Stimulated activated CD4-positive, alpha-beta T cell treated with anti-CD3 and anti-CD28 coated beads, Interleukin-4, amount 100 ng/mL, for 4 hours (primary cell): ENCODE measurements around the gene SLC8A2.
"Not testable (repeated sequence)": the region's sequence is repeated elsewhere in the genome, so short reads cannot be mapped to it uniquely, and the experiment has no call there.

Experiments
- DNase-seq, 2 experiments: peaks; one replicate each; pipeline ENCODE4 v3.0.0-alpha.2; 2020

Gene SLC8A2

DNA sequence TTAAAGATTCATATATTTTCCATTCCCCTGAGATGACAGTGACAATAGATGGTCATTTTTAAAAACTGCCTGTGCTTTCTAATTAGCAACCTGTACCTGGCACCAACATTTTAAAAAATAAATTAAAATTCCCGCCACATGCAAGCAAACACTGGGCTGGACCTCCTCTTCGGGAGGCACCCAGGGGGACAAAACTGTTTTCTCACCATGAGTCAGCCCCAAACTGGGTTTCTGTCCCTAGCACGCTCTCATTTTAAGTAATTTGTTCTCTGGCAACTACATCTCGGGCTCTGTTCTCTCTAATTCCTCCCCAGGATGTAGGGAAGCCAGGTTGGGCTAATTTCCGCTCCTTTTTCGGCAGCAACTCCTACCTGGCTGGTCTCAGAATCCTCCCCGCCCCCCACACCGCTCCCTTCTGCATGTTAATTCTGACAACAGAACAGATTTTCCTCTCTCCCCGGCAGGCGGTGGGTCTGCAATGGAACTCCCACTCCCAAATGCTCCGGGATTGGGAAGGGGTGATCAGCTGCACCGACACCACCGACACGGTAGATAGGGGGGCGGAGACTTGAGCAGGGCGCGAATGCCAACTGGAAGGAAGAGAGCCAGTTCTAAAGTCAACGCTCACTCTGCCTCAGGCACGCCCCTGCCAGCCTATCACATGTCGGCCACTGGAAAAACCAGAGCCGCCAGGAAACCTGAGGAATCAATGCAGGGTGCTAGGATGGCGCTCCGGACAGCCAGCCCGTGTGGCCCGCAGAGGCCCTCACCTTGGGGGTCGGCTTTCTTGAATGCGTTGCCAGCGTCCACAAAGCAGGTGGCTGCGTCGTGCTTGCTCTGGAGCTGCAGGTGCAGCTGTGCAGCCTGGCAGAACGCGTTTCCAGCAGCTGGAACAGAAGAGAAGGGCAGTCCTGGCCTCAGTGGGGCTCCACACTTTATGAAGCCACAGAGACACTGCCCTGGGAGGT lies 28.5 kb upstream of the SLC8A2 start:
- no peak for DNase-seq

DNA sequence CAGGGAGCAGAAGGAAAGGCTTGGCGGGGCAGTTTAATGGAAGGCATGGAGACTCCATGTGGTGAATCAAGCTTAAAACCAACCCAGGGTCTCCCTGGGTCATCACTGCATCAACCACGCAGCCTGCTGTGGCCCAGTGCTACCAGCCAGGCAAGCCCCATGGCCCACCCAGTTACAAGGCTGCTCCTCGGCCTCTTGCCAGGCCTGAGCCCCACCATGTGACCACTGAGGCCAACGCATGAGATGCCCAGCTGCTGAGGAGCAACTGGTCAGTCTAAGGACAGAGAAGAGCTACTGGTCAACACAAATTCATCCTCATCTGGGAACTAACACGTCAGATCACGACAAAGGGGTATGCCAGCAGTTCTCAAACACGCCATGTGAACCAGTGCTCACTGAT lies 27.7 kb upstream of the SLC8A2 start:
- no peak for DNase-seq

DNA sequence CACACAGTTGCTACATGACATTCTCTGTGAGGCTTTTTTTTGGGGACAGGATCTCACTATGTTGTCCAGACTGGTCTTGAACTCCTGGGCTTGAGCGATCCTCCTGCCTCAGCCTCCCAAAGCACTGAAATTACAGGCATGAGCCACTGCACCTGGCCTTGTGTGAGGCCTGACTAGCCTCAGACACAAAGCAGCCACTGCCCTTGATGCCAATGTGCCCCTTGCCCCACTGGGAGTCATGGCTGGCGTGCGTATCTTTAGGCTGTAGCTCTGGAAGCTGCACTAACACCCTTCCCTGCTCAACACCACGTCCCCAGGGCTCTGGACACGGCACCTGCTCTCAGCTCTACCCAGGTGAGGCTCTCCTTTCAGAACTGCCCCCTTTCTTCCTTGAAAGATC lies 26.9 kb upstream of the SLC8A2 start:
- DNase-seq: no peak

DNA sequence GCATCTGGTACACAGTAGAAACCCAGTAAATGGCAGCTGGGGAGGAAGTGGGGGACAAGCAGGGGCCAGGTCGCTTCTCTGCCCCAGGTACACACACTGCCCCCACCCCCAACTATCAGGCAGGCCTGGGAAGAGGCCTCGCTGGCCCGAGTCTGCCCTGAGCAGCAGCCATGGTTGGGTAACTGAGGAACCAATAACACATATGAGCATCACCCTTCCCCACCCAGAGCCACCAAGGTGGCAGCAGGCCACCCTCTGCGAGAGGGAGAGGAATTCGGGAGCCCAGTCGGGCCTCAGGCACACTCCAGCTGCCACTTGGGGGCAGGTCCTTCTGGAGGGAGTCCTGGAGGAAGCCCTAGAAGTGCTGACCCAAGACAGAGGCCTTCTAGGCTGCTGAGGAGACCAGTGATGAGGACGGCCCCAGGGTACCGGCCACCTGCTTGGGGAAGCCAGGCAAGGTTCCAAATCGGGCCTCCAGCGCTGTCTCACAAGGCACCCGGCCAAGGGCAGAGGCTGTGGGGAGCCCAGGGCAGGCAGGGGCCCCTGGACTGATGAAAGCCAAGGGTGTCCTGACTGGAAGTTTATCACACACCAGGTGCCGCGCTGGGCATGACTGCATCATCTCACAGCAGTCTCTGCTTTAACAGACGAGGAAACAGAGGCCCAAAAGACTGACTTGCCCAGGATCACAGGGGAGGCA lies 26.3 kb upstream of the SLC8A2 start:
- no peak for DNase-seq

DNA sequence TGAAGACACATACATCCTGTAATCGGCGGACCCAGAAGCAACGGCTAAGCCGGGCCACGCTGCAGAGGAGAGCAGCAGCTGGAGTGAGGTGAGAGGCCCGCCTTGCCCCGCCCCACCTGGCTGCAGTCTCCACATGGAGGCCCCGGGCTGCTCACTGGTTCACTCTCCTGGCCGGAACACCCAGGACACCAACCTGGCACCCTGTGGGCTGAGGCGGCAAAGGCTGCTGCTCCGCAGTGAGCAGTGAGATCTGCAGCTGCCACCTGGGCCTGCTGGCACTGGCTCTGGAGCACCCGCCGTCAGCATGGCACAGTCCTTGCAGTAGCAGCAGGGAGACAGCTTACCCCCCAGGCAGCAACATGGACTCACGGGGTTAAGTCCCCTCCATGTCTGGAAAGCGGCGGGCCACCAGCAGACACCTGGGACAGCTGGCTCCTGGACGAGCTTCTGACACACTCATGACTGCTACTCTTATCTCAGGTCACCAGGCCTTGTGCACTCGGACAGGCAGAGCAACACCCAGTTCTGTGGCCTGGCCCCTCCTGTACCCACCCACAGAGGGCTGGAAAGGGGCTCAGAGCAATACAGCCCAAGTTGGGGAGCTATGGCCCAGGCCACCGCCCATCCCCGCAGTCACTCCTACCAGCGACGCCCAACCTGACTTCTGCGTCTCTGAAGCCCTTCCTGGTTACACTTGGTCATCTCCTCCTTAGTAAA lies 25.5 kb upstream of the SLC8A2 start:
- no peak for DNase-seq

DNA sequence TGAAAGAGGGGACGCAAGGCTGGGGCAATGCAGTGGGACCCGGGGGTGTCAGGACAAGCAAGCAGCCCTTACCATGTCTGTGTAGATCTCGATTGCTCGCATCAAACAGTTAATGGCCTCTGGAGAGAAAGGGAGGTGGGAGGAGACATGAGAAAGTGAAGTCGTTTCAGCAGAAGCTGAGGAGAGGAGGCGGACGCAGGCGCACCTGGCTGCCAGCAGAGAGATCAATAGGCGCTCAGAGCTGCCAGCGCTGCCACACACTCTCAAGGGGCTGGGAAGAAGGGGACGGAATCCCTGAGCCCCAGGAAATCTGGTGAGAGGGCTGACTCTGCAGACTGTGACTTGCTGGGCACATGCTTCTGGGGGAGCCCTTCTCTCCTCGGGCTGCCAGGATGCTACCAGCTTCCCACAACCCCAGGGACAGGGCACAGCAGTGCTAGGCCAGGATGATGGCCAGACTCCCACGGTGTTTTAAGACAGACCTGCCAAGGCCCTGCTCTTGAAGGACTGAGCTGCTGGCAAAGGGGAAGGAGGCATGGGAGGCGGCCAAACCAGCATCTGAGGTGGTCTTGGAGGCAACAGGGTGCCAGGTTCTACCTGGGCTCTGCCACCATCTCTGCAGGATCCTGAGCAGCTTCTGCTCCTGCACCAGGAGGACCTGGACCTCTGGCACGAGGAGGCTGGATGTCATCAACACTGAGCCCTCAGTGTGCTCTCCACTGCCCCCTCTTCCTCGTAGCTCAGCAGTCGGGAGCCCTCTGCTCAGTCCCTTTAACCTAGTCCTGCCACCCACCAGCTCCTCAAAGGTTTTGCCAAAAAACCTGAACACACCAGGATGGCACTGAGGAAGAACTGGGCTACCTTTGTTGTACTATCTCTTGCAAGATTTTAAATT lies 24.0 kb upstream of the SLC8A2 start:
- no peak for DNase-seq

DNA sequence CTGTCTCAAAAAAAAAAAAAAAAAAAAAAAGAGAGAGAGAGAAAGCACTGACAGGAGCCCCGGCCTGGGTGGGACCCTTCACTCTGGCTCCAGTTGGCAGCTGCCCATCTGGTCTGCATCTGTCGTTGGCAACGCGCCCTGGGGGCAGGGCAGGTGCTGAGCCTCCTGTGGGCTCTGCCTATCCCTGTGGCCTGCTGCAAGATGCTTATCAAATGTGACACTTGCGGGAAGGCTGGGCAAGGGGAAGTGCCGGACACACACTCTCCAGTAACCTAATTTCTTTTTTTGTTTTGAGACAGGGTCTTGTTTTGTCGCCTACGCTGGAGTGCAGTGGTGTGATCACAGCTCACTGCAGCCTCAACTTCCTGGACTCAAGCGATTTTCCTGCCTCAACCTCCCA lies 23.0 kb upstream of the SLC8A2 start:
- DNase-seq: no peak

DNA sequence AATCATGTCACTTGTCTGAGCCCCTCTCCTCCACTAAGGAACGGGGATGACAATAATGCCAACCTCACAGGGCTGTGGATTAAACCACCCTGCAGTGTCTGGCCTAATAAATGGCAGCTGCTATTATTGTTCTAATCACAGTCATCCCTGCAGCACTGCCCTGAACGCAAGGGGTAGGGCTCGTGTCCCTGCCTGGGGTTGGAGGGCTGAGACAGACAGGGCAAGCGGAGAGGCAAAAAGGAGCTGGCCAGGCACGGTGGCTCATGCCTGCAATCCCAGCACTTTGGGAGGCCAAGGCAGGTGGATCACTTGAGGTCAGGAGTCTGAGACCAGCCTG lies 22.5 kb upstream of the SLC8A2 start:
- no peak for DNase-seq

DNA sequence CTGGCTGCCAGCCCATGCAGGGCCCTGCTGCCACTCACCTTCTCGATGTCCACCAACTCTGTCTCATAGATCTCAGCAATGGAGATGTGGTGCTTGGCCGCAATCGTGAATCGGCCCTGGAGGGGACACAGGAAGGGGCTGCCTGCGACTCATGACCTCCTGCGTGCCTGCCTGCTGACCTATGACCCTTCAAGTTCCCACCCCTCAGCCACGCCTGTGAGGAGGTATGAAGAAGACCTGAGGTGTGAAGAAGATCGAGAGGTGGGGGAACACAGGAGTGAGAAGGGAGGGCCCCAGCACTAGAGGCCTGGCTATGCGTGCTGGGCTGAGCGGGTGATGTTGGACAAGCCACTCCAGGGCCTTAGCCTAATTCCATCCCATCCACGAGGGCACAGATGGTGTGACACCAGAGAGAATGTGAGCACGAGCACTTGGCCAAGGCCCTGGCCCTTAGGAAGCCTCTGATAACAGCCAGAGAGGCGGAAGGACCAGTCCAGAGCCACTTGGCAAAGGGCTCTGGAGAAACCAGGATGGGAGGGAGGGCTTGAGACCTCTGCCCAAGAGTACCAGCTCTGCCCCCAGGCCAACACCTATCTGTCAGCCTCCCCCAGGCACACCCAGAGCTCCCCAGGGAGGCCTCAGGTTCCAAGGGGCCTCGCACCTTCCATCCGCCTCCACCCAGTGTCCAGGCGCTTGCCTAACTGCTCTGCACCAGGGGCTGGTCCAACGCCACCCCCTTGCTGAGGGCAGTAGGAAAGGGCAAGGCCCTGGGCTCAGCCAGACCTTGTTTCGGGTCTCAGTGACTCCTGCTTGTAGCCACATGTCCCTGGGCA lies 21.9 kb upstream of the SLC8A2 start:
- no peak for DNase-seq

DNA sequence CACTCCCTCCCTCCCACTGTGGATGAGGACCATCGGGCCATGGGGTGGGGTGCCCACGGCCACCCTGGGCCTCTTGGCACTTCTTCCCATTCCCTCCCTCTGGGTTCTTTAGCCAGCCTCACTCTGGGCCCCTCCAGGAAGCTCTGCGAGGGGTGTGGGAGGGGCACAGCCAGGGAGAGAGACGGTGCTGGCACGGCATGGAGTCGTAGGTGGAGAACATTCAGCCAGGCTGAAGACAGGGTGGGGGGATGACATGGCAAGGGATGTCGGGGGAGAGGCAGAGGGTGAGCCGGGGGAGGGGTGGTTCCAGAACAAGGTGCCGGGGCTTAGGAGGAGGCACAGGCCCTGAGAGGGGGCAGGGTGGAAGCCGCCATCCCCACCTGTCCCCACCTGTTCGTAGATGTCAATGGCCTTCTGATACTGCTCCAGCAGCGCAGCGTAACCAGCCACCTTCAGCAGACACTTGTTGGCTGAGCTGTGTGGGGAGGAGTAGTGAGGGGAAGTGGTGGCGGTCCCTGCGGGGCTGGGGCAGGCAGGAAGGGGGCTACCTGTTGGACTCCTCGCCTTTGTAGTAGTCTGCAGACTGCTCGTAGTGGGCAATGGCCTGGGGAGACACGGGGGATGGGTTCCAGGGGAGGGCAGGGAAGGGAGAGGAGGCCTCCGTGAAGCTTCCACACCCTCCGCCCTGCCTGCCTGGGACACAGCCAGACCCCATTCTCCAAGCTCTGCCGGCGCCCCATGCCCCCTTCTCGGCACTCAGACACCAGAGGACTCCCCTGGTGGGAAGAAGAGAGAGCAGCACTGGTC lies 21.1 kb upstream of the SLC8A2 start:
- DNase-seq: no peak

DNA sequence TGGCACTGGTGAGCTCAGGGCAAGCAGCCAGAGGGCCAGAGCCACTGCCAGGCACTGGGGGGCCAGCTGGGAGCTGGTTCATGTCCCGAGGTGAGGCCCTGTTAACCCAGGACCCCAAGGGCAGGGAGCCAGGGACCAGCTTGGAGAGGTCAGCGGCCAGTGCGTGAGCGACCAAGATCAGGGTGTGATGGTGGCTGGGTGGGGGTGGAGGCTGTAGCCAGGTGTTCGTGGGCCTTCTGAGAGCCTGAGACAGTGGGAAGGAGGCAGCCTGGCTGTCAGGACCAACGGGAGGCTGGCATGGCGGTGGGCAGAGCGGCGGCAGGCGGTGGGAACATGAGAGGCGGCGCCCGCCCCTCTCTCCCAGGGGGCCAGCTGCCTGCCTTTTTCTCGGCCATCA lies 20.4 kb upstream of the SLC8A2 start:
- DNase-seq: no peak

DNA sequence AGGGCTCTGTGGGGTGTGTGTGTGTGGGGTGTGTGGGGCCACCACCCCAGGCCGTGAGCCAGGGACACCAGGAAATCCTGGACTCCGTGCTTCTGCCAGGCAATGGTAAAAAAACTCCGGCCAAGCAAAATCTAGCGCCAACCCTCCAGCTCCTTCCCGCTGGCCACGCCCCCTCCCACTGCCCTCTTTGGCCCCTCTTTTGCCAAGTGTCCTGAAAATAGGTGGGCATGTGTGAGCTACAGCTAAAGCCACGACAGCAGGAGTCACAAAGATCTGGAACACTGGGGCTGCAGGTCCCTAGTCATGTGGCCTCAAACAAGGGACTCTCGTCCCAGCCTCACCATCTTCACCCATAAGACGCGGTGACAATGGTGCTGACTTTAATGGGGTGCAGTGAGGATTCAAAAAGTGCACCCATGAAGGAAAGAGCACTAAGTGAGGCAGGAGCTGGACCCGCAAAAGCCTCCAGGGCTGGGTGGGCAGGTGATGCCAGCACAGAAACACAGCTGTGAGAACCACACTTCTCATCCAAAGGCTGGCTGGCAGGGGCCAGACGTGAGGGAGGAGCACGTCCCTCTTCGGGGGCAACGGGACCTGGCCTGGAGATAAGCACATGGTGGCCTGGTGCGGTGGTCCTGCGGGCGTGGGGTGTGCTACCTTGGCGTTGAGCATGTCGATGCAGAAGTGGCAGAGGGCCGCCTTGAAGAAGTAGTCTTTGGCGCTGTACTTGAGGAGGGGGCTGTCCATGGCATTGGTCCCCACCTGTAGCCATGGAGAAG lies 19.9 kb upstream of the SLC8A2 start:
- no peak for DNase-seq

DNA sequence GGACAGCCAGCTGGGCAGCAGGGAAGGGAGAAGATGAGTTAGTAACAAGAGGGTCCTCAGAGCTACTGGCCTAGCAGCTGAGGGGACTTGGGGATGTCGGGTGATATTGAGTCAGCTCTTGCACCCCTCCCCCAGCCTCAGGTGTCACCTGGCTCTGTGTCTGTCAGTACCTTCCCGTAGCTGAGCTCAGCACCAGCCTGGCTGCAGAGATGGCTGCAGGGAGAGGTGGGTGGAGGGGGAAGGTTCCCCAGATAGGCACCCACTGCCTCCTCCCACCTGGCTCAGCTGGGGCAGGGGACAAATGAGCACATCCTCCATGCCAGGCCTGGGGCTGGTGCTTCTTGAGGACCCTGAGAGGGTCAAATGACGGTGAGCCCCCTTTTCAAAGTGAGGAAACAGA lies 19.2 kb upstream of the SLC8A2 start:
- no peak for DNase-seq

DNA sequence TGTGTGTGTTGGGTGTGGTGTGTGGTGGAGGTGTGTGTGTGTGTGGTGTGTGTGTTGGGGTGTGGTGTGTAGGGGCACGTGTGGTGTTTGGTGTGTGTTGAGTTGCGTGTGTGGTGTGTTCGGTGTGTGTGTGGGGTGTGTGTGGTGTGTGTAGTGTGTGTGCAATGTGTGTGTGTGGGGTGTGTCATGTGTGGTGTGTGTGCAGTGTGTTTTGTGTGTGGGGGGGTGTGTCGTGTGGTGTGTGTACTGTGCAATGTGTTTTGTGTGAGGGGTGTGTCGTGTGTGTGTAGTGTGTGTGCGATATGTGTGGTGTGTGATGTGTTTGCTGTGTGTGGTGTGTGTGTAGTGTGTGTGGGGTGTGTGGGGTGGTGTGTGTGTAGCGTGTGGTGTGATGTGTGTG lies 18.3 kb upstream of the SLC8A2 start:
- no peak for DNase-seq

DNA sequence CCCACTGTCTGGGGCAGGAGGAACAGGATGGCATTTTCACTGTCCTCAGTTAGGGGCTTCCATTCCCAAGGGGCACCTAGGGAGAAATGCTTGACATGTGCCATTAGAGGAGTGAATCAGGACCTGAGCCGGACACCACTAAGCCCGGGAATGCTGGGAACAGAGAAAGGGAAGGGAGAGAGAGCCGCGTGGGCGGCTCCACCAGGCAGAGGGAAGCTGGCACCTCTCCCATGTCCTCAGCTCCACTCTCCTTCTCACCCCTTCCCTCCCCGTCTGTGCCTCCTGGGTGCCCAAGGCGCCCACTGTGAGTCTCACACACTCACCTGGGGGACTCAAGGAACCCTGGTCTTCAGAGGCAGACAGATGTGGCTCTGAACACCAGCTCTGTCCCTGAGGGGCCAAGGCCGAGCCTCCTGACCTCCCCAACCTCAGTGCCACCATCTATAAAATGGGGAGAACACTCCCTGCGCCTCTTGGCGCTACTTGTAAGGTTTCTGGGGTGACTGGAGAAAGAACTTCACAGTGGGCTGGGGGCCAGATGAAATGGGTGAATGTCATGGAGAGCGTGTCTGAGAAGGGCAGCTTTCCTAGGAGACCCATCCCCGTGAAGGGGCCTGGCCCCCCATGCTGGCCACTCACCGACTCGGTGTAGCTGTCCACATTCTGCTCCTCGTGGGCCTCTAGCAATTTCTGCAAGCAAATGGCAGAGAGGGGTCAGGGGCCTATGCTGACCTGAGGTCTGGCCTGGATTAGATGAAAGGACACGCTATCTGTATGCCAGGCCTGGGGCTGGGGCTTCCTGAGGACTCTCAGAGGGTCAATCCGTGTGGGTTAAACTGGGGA lies 17.6 kb upstream of the SLC8A2 start:
- no peak for DNase-seq

DNA sequence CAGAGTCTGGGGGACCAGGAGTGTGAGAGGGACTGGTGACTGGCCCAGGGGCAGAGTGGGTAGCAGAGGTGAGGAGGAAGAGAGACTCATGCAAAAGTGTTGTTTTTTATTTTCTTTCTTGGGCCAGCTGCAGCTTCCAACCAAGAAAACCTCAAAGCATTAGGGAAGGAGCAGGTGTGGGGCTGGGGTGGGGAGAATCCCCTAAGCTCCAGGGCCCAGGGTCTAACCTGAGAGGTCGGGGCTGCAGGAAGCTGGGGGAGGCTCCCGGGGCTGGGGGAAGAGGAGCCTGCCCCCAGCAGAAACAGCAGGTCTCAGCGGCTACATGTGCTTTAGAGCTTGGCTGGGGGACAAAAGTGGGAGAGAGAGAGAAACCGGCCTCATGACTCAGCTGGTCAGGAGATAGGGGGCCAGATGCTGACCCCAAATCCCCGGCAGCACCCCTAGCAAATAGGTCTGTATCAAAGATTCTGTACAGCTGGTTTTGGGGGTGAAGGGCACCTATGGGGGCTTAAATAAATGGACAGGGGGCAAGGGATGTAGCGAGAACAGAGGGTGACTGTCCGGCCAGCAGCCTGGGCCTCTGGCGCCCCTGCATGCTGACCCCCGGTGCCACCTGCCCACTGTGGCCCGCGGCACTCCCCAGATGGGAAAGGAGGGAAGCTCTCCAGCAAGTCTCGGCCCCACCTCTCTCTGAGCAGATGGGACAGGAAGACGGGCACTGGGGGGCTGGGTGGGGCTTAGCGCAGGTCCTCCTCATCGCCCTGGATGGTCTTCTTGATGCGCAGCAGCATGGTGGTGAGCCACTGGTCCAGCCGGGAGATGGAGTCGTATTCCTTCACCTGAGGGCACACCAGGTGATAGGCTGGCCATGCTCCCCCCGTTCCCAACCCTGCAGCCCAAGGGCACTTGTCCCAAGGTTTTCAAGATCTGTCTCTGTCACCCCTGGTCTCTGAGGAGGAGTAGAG lies 16.1 kb upstream of the SLC8A2 start:
- no peak for DNase-seq

DNA sequence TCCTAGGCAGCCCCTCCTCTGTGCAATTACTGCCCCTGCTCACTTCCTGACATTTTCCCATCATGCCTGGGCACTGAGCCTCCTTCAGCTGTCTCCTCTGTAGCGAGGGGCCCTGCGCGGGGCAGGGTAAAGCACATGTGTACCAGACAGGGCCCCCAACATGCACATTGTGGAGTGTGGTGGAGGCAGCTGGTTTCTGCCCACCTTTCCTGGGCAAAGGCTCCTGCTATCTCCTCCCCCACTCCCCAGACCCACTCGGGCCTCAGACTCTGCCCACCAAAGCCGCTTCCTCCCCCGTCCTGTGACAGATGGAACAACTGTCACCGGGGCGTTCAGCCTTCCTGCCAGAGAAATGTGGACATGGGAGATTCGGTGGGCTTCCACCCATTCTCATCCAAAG lies 15.2 kb upstream of the SLC8A2 start:
- no peak for DNase-seq

DNA sequence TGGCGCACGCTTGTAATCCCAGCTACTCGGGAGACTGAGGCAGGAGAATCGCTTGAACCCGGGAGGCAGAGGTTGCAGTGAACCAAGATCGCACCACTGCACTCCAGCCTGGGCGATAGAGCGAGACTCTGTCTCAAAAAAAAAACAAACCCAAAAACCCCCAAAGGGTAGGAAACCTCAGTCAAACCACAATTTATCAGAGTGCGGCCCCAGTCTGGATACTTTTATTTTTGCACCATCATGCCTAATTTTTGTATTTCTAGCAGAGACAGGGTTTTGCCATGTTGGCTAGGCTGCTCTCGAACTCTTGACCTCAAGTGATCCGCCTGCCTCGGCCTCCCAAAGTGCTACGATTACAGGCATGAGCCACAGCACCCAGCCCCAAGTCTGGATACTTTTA lies 14.5 kb upstream of the SLC8A2 start:
- DNase-seq: not testable (repeated sequence)
